Measurements from ENCODE around the gene ZNF391.
A peak's percentile ranks its signal among the peaks of the same experiment; 100 is the strongest.
"Not testable (repeated sequence)": the region's sequence is repeated elsewhere in the genome, so short reads cannot be mapped to it uniquely, and the experiment has no call there.

ZNF391 gene

GRCh38 chr6:27388293-27389197 is at the start of gene ZNF391:
Gene ZNF391 (plus strand): TSS chr6:27388759. CDS start chr6:27400371, 11,612 bp downstream.
- Histone ChIP-seq H3K36me3 (ENCODE audit: control insufficient read depth in 5 of 5, insufficient read depth in 5 of 5, low read length in 5 of 5) (no peaks in the 10 kb centered on the region), H3K4me3 (ENCODE audit: low read depth in 1 of 5, low read length in 5 of 5) (peak within 1 kb of the TSS; percentile 78 to 100 (median 96)), H3K27me3 (ENCODE audit: control insufficient read depth in 5 of 5, insufficient read depth in 4 of 5, low read length in 5 of 5) (no peaks in the 10 kb centered on the region), H3K27ac (ENCODE audit: low read depth, low read length) (peak within 1 kb of the TSS; percentile 65), H3K9me3 (ENCODE audit: control insufficient read depth in 5 of 5, low read length in 5 of 5) (no peaks in the 10 kb centered on the region), H3K4me1 (ENCODE audit: control insufficient read depth in 5 of 5, insufficient read depth in 5 of 5, low read length in 5 of 5) (peaks cover 0 to 31% (median 20%) of the 10 kb centered on the region in 5 donors), H3K9ac (ENCODE audit: low read length in 5 of 5) (peak within 1 kb of the TSS; percentile 75 to 93 (median 81))

- no peaks in the 10 kb centered on the region for H3K36me3 ChIP-seq (ENCODE audit: control insufficient read depth in 5 of 5, insufficient read depth in 5 of 5, low read length in 5 of 5)
- no peak overlapping the region for H3K4me3 ChIP-seq (ENCODE audit: low read depth in 1 of 5, low read length in 5 of 5)
- H3K9me3 ChIP-seq (ENCODE audit: control insufficient read depth in 5 of 5, low read length in 5 of 5) = peaks cover 0 to 13% (median 9%) of the 10 kb centered on the region in 5 donors
- no peak overlapping the region for H3K9ac ChIP-seq (ENCODE audit: low read length in 5 of 5)
- no peaks in the 10 kb centered on the region for H3K4me1 ChIP-seq (ENCODE audit: control insufficient read depth in 5 of 5, insufficient read depth in 5 of 5, low read length in 5 of 5)
- no peaks in the 10 kb centered on the region for H3K27me3 ChIP-seq (ENCODE audit: control insufficient read depth in 5 of 5, insufficient read depth in 4 of 5, low read length in 5 of 5)
- no peak overlapping the region for H3K27ac ChIP-seq (ENCODE audit: low read depth, low read length)
Observed at GRCh38 chr6:27352850-27353249, 35.7 kb upstream of the ZNF391 start.

GRCh38 chr6:27358786-27359185 is 29.8 kb upstream of the ZNF391 start:
- Histone ChIP-seq H3K27ac (ENCODE audit: low read depth, low read length) (no peak overlapping the region), H3K9ac (ENCODE audit: low read length in 5 of 5) (no peak overlapping the region), H3K27me3 (ENCODE audit: control insufficient read depth in 5 of 5, insufficient read depth in 4 of 5, low read length in 5 of 5) (no peaks in the 10 kb centered on the region), H3K9me3 (ENCODE audit: control insufficient read depth in 5 of 5, low read length in 5 of 5) (peaks cover 10 to 33% (median 26%) of the 10 kb centered on the region in 5 donors), H3K4me1 (ENCODE audit: control insufficient read depth in 5 of 5, insufficient read depth in 5 of 5, low read length in 5 of 5) (no peaks in the 10 kb centered on the region), H3K36me3 (ENCODE audit: control insufficient read depth in 5 of 5, insufficient read depth in 5 of 5, low read length in 5 of 5) (peaks cover 4 to 29% (median 12%) of the 10 kb centered on the region in 5 donors), H3K4me3 (ENCODE audit: low read depth in 1 of 5, low read length in 5 of 5) (no peak overlapping the region)

- H3K27ac ChIP-seq (ENCODE audit: low read depth, low read length) = no peak overlapping the region
- H3K27me3 ChIP-seq (ENCODE audit: control insufficient read depth in 5 of 5, insufficient read depth in 4 of 5, low read length in 5 of 5) = no peaks in the 10 kb centered on the region
- H3K36me3 ChIP-seq (ENCODE audit: control insufficient read depth in 5 of 5, insufficient read depth in 5 of 5, low read length in 5 of 5) = peaks cover 4 to 29% (median 12%) of the 10 kb centered on the region in 5 donors
- peaks cover 10 to 32% (median 23%) of the 10 kb centered on the region in 5 donors for H3K9me3 ChIP-seq (ENCODE audit: control insufficient read depth in 5 of 5, low read length in 5 of 5)
- no peak overlapping the region for H3K9ac ChIP-seq (ENCODE audit: low read length in 5 of 5)
- H3K4me3 ChIP-seq (ENCODE audit: low read depth in 1 of 5, low read length in 5 of 5) = peak overlapping the region in 2 of 5 donors; percentile 1 to 12
- H3K4me1 ChIP-seq (ENCODE audit: control insufficient read depth in 5 of 5, insufficient read depth in 5 of 5, low read length in 5 of 5) = no peaks in the 10 kb centered on the region
Observed at GRCh38 chr6:27359231-27359630, 29.3 kb upstream of the ZNF391 start.

- H3K4me3 ChIP-seq (ENCODE audit: low read depth in 1 of 5, low read length in 5 of 5) = no peak overlapping the region
- H3K4me1 ChIP-seq (ENCODE audit: control insufficient read depth in 5 of 5, insufficient read depth in 5 of 5, low read length in 5 of 5) = no peaks in the 10 kb centered on the region
- H3K36me3 ChIP-seq (ENCODE audit: control insufficient read depth in 5 of 5, insufficient read depth in 5 of 5, low read length in 5 of 5) = peaks cover 0 to 7% (median 3%) of the 10 kb centered on the region in 5 donors
- no peak overlapping the region for H3K27ac ChIP-seq (ENCODE audit: low read depth, low read length)
- H3K27me3 ChIP-seq (ENCODE audit: control insufficient read depth in 5 of 5, insufficient read depth in 4 of 5, low read length in 5 of 5) = no peaks in the 10 kb centered on the region
- H3K9me3 ChIP-seq (ENCODE audit: control insufficient read depth in 5 of 5, low read length in 5 of 5) = peaks cover 0 to 2% (median 0%) of the 10 kb centered on the region in 5 donors
- H3K9ac ChIP-seq (ENCODE audit: low read length in 5 of 5) = no peak overlapping the region
Observed at GRCh38 chr6:27368202-27368601, 20.4 kb upstream of the ZNF391 start.

GRCh38 chr6:27370391-27370790 is 18.2 kb upstream of the ZNF391 start:
- Histone ChIP-seq H3K27me3 (ENCODE audit: control insufficient read depth in 5 of 5, insufficient read depth in 4 of 5, low read length in 5 of 5) (no peaks in the 10 kb centered on the region), H3K9ac (ENCODE audit: low read length in 5 of 5) (no peak overlapping the region), H3K27ac (ENCODE audit: low read depth, low read length) (no peak overlapping the region), H3K9me3 (ENCODE audit: control insufficient read depth in 5 of 5, low read length in 5 of 5) (peaks cover 0 to 2% (median 0%) of the 10 kb centered on the region in 5 donors), H3K36me3 (ENCODE audit: control insufficient read depth in 5 of 5, insufficient read depth in 5 of 5, low read length in 5 of 5) (peaks cover 0 to 7% (median 3%) of the 10 kb centered on the region in 5 donors), H3K4me3 (ENCODE audit: low read depth in 1 of 5, low read length in 5 of 5) (no peak overlapping the region), H3K4me1 (ENCODE audit: control insufficient read depth in 5 of 5, insufficient read depth in 5 of 5, low read length in 5 of 5) (peaks cover 4 to 15% (median 14%) of the 10 kb centered on the region in 5 donors)

- no peaks in the 10 kb centered on the region for H3K9me3 ChIP-seq (ENCODE audit: control insufficient read depth in 5 of 5, low read length in 5 of 5)
- H3K27me3 ChIP-seq (ENCODE audit: control insufficient read depth in 5 of 5, insufficient read depth in 4 of 5, low read length in 5 of 5) = no peaks in the 10 kb centered on the region
- no peaks in the 10 kb centered on the region for H3K36me3 ChIP-seq (ENCODE audit: control insufficient read depth in 5 of 5, insufficient read depth in 5 of 5, low read length in 5 of 5)
- H3K9ac ChIP-seq (ENCODE audit: low read length in 5 of 5) = peak overlapping the region; percentile 68 to 89 (median 80)
- peak overlapping the region; percentile 83 to 99 (median 92) for H3K4me3 ChIP-seq (ENCODE audit: low read depth in 1 of 5, low read length in 5 of 5)
- peaks cover 4 to 21% (median 19%) of the 10 kb centered on the region in 5 donors for H3K4me1 ChIP-seq (ENCODE audit: control insufficient read depth in 5 of 5, insufficient read depth in 5 of 5, low read length in 5 of 5)
- H3K27ac ChIP-seq (ENCODE audit: low read depth, low read length) = no peak overlapping the region
Observed at GRCh38 chr6:27374824-27375612, 13.5 kb upstream of the ZNF391 start.

GRCh38 chr6:27375613-27376079 is 12.9 kb upstream of the ZNF391 start:
- no peaks in the 10 kb centered on the region for H3K27me3 ChIP-seq (ENCODE audit: control insufficient read depth in 5 of 5, insufficient read depth in 4 of 5, low read length in 5 of 5)
- H3K4me3 ChIP-seq (ENCODE audit: low read depth in 1 of 5, low read length in 5 of 5) = peak overlapping the region; percentile 83 to 99 (median 92)
- H3K36me3 ChIP-seq (ENCODE audit: control insufficient read depth in 5 of 5, insufficient read depth in 5 of 5, low read length in 5 of 5) = no peaks in the 10 kb centered on the region
- H3K9me3 ChIP-seq (ENCODE audit: control insufficient read depth in 5 of 5, low read length in 5 of 5) = no peaks in the 10 kb centered on the region
- H3K9ac ChIP-seq (ENCODE audit: low read length in 5 of 5) = peak overlapping the region in 4 of 5 donors; percentile 21 to 89 (median 77)
- H3K27ac ChIP-seq (ENCODE audit: low read depth, low read length) = no peak overlapping the region
- H3K4me1 ChIP-seq (ENCODE audit: control insufficient read depth in 5 of 5, insufficient read depth in 5 of 5, low read length in 5 of 5) = peaks cover 4 to 21% (median 19%) of the 10 kb centered on the region in 5 donors

- not testable (repeated sequence) for H3K27me3 ChIP-seq (ENCODE audit: control insufficient read depth in 5 of 5, insufficient read depth in 4 of 5, low read length in 5 of 5); H3K4me3 ChIP-seq (ENCODE audit: low read depth in 1 of 5, low read length in 5 of 5); H3K27ac ChIP-seq (ENCODE audit: low read depth, low read length); H3K9ac ChIP-seq (ENCODE audit: low read length in 5 of 5); H3K36me3 ChIP-seq (ENCODE audit: control insufficient read depth in 5 of 5, insufficient read depth in 5 of 5, low read length in 5 of 5); H3K9me3 ChIP-seq (ENCODE audit: control insufficient read depth in 5 of 5, low read length in 5 of 5)
- peaks cover 4 to 21% (median 19%) of the 10 kb centered on the region in 5 donors for H3K4me1 ChIP-seq (ENCODE audit: control insufficient read depth in 5 of 5, insufficient read depth in 5 of 5, low read length in 5 of 5)
Observed at GRCh38 chr6:27378406-27378805, 10.2 kb upstream of the ZNF391 start.

All from subcutaneous abdominal adipose tissue (tissue), 5 donors.